Right lobe of liver (tissue), 6 donors: ENCODE results near the gene NAGPA. TPM values are rescaled to one million over a fixed set of nuclear protein-coding genes. Genes with fewer than 3 reads are reported as not detected.

Source experiments
- ATAC-seq, 4 donors: fragments of 200-7000 bp; cut with Tn5 transposase; one replicate each; pipeline ENCODE4 v1.9.1; 2020; ENCODE audit warnings: mild to moderate bottlenecking in 4 of 4, moderate library complexity in 4 of 4
- DNase-seq, 3 donors: peaks; one replicate each; pipeline ENCODE4 v3.0.0-alpha.2; 2020
- H3K27ac ChIP-seq, 3 donors: fragments of 200-600 bp; one replicate each; pipeline ENCODE4 v1.8.0; 2022
- H3K27me3 ChIP-seq, 2 donors: fragments of 200-600 bp; one replicate each; pipeline ENCODE4 v1.8.0; 2022
- H3K36me3 ChIP-seq, 4 donors: fragments of 200-600 bp; sonication (generic) in 1 of 4; one replicate each; pipeline versions ENCODE4 v1.5.1 to v1.8.0; 2017 to 2022; ENCODE audit warnings: control low read depth in 1 of 4
- H3K4me1 ChIP-seq, 4 donors: fragments of 200-600 bp; sonication (generic) in 1 of 4; one replicate each; pipeline versions ENCODE4 v1.5.1 to v1.8.0; 2017 to 2022; ENCODE audit warnings: control low read depth in 1 of 4
- H3K4me3 ChIP-seq, 3 donors: fragments of 200-600 bp; one replicate each; pipeline ENCODE4 v1.8.0; 2022
- H3K9me3 ChIP-seq, 4 donors: fragments of 200-600 bp; sonication (generic) in 1 of 4; one replicate each; pipeline versions ENCODE4 v1.5.1 to v1.8.0; 2017 to 2022; ENCODE audit warnings: control low read depth in 1 of 4
- CTCF ChIP-seq, 4 donors: fragments of 200-600 bp in 3 of 4; fragments of 450-650 bp in 1 of 4; IDR thresholded peaks; one replicate each; pipeline versions ENCODE4 v1.5.1 to v1.8.0; 2016 to 2022; ENCODE audit warnings: antibody characterized with exemption in 4 of 4, mild to moderate bottlenecking in 2 of 4
- POLR2A ChIP-seq: fragments of 450-650 bp; IDR thresholded peaks from one replicate; pipeline ENCODE4 v1.6.1; 2017; ENCODE audit warnings: antibody characterized with exemption, mild to moderate bottlenecking
- WGBS: methylation state at CpG from one replicate; pipeline ENCODE4 v1.1.6; 2018; ENCODE audit warnings: low coverage, low lambda C conversion rate; ENCODE audit not compliant: insufficient coverage; ENCODE audit errors: missing lambda C conversion rate; 5-methylcytosine and 5-hydroxymethylcytosine counted together
- intact Hi-C, 2 donors: fragments of 100-400 bp; cut with DNase I; formaldehyde crosslinking; loops; one replicate each; pipeline versions ENCODE4 v1.11.2 to v1.14.1; 2022
- total RNA-seq, 6 experiments: library from RNA; depleted of rRNA in 2 of 6; stranded (reverse); fragments of >200 nt in 2 of 6; fragmentation: NEBNext Ultra II Directional in 3 of 6; extraction: Animal tissue kit (Norgen Biotek cat#: 25700) in 3 of 6; gene quantifications; one replicate each; pipeline versions ENCODE4 v1.1.0 to v1.2.4, GENCODE V29; 2016 to 2023
- donor health status: DM: no; HTN: yes; CAD: no.
- donor health status: DM: no; HTN: no; CAD: no.
- donor health status: DM: no; HTN: no; CAD: no.
- donor health status: DM: no; HTN: yes; CAD: no.
- donor health status: DM: no; HTN: yes; CAD: no.

Gene NAGPA
- total RNA-seq, 6 experiments from 2014 or later, result 6.6 to 22.1 (median 8.4) TPM

- ATAC-seq, result no peak
- Histone ChIP-seq H3K36me3 (no peaks in the 10 kb centered on the region), H3K9me3 (no peaks in the 10 kb centered on the region), H3K4me1 (peaks cover 0 to 13% (median 0%) of the 10 kb centered on the region in 4 donors), H3K27ac (no peak overlapping the region), H3K27me3 (no peaks in the 10 kb centered on the region), H3K4me3 (no peak overlapping the region)
- intact Hi-C loops, result no loop called here
- 75% methylated on average over 9 of the region's 9 CpGs for WGBS
- TF ChIP-seq CTCF (IDR thresholded peaks at IDR 0.05) (no peak), POLR2A (no peak)
- no peak for DNase-seq
Observed at GRCh38 chr16:5069048-5069447, 35.3 kb upstream of the NAGPA start.

- Histone ChIP-seq H3K9me3 (no peaks in the 10 kb centered on the region), H3K4me3 (no peak overlapping the region), H3K4me1 (peaks cover 0 to 5% (median 0%) of the 10 kb centered on the region in 4 donors), H3K36me3 (no peaks in the 10 kb centered on the region), H3K27me3 (no peaks in the 10 kb centered on the region), H3K27ac (no peak overlapping the region)
- ATAC-seq, result no peak
- TF ChIP-seq POLR2A (no peak), CTCF (IDR thresholded peaks at IDR 0.05) (no peak)
- intact Hi-C loops, result no loop called here
- DNase-seq, result no peak
- WGBS, result 73% methylated on average over 6 of the region's 6 CpGs
Observed at GRCh38 chr16:5066511-5066910, 32.8 kb upstream of the NAGPA start.

GRCh38 chr16:5065813-5066212 is 32.1 kb upstream of the NAGPA start, which contains the start of gene C16orf89:
Gene C16orf89, minus strand, starts transcription at chr16:5065956. Its CDS starts 48 bp downstream, at chr16:5065908.
- intact Hi-C loops, result no loop called here

GRCh38 chr16:5065326-5065725 is 31.6 kb upstream of the NAGPA start:
- WGBS, result 65% methylated on average over 5 of the region's 8 CpGs
- no peaks in the 10 kb centered on the region for H3K9me3 ChIP-seq
- H3K36me3 ChIP-seq, result no peaks in the 10 kb centered on the region
- no peaks in the 10 kb centered on the region for H3K27me3 ChIP-seq
- ATAC-seq (no peak), DNase-seq (no peak)
- no peak for TF ChIP-seq CTCF (IDR thresholded peaks at IDR 0.05)
- no peaks in the 10 kb centered on the region for H3K4me1 ChIP-seq
- intact Hi-C loops, result no loop called here
- no peak overlapping the region for H3K27ac ChIP-seq
- no peak overlapping the region for H3K4me3 ChIP-seq

More at GRCh38 chr16:5065813-5066212, 32.1 kb upstream of the NAGPA start, which contains the start of gene C16orf89:
- Histone ChIP-seq H3K36me3 (no peaks in the 10 kb centered on the region), H3K4me3 (no peak within 1 kb of the TSS), H3K27me3 (no peaks in the 10 kb centered on the region), H3K4me1 (no peaks in the 10 kb centered on the region), H3K27ac (no peak within 1 kb of the TSS), H3K9me3 (no peaks in the 10 kb centered on the region)
- no peak for DNase-seq
- peak in 1 of 4 donors; percentile 30 for ATAC-seq
- TF ChIP-seq POLR2A (no peak), CTCF (IDR thresholded peaks at IDR 0.05) (no peak)
- 100% methylated on average over 1 of the region's 10 CpGs for WGBS

- intact Hi-C loops, result no loop called here
- H3K36me3 ChIP-seq, result no peaks in the 10 kb centered on the region
- H3K4me3 ChIP-seq, result no peak overlapping the region
- H3K27ac ChIP-seq, result no peak overlapping the region
- H3K27me3 ChIP-seq, result no peaks in the 10 kb centered on the region
- H3K4me1 ChIP-seq, result no peaks in the 10 kb centered on the region
- ATAC-seq (no peak), DNase-seq (no peak)
- TF ChIP-seq POLR2A, result no peak
- TF ChIP-seq CTCF (IDR thresholded peaks at IDR 0.05), result no peak
- H3K9me3 ChIP-seq, result no peaks in the 10 kb centered on the region
- WGBS, result 80% methylated on average over 1 of the region's 7 CpGs
Observed at GRCh38 chr16:5064915-5065314, 31.2 kb upstream of the NAGPA start.
